NT2/D1 (cell line): ENCODE measurements around the gene REP15.

ENCODE experiments used
- DNase-seq: peaks from one replicate; pipeline ENCODE4 v3.0.0-alpha.2; 2011; ENCODE audit warnings: low read depth, low spot score
- H3K27me3 ChIP-seq: 2 replicates; pipeline ENCODE4 v1.6.0; 2011; ENCODE audit warnings: mild to moderate bottlenecking; ENCODE audit not compliant: insufficient read length, insufficient read depth
- H3K36me3 ChIP-seq: 2 replicates; pipeline ENCODE4 v1.6.1; 2011; ENCODE audit warnings: mild to moderate bottlenecking, low read length, mixed read lengths; ENCODE audit not compliant: insufficient read depth, insufficient read length
- H3K4me1 ChIP-seq: 2 replicates; pipeline ENCODE4 v1.5.1; 2011; ENCODE audit not compliant: insufficient read depth, insufficient read length
- H3K4me3 ChIP-seq: 2 replicates; pipeline ENCODE4 v1.5.1; 2011; ENCODE audit warnings: low read depth; ENCODE audit not compliant: insufficient read length
- H3K9ac ChIP-seq: 2 replicates; pipeline ENCODE4 v1.6.0; 2011; ENCODE audit warnings: low read depth; ENCODE audit not compliant: insufficient read length
- H3K9me3 ChIP-seq: 2 replicates; pipeline ENCODE4 v1.5.1; 2011; ENCODE audit warnings: mild to moderate bottlenecking, low read length; ENCODE audit not compliant: insufficient read depth
- SUZ12 ChIP-seq: IDR thresholded peaks from 2 replicates; pipeline ENCODE4 v1.6.1; 2011; ENCODE audit not compliant: insufficient read length, insufficient read depth; ENCODE audit errors: extremely low read depth
- YY1 ChIP-seq: IDR thresholded peaks from 2 replicates; pipeline ENCODE4 v1.6.1; 2011; ENCODE audit not compliant: insufficient read length, insufficient read depth
- ZNF274 ChIP-seq: IDR thresholded peaks from 2 replicates; pipeline ENCODE4 v1.6.1; 2011; ENCODE audit warnings: mild to moderate bottlenecking, low read depth, low read length

The REP15 gene

GRCh38 chr12:27666510-27666909, 29.7 kb upstream of the REP15 start:
- Histone ChIP-seq H3K9me3 (no peaks in the 10 kb centered on the region), H3K9ac (no peak overlapping the region), H3K4me3 (no peak overlapping the region), H3K4me1 (no peaks in the 10 kb centered on the region), H3K27me3 (no peaks in the 10 kb centered on the region), H3K36me3 (peaks cover 87% of the 10 kb centered on the region)
- DNase-seq = no peak
- no peak for TF ChIP-seq SUZ12
- TF ChIP-seq ZNF274 = no peak
- no peak for TF ChIP-seq YY1

GRCh38 chr12:27667540-27667939, 28.7 kb upstream of the REP15 start:
- H3K27me3 ChIP-seq = no peaks in the 10 kb centered on the region
- no peak overlapping the region for H3K9ac ChIP-seq
- no peaks in the 10 kb centered on the region for H3K9me3 ChIP-seq
- no peak overlapping the region for H3K4me3 ChIP-seq
- DNase-seq = no peak
- H3K36me3 ChIP-seq = peaks cover 88% of the 10 kb centered on the region
- TF ChIP-seq SUZ12 = no peak
- no peak for TF ChIP-seq YY1
- TF ChIP-seq ZNF274 = no peak
- no peaks in the 10 kb centered on the region for H3K4me1 ChIP-seq

- DNase-seq = no peak
- Histone ChIP-seq H3K9me3 (no peaks in the 10 kb centered on the region), H3K4me3 (no peak overlapping the region), H3K36me3 (peaks cover 72% of the 10 kb centered on the region), H3K9ac (no peak overlapping the region), H3K27me3 (no peaks in the 10 kb centered on the region), H3K4me1 (no peaks in the 10 kb centered on the region)
- TF ChIP-seq ZNF274 = no peak
- TF ChIP-seq YY1 = no peak
- TF ChIP-seq SUZ12 = no peak
Measured at GRCh38 chr12:27672051-27672450, 24.2 kb upstream of the REP15 start.

GRCh38 chr12:27672643-27673042, 23.6 kb upstream of the REP15 start:
- H3K9ac ChIP-seq = no peak overlapping the region
- TF ChIP-seq SUZ12 = no peak
- TF ChIP-seq ZNF274 = no peak
- no peak for TF ChIP-seq YY1
- no peaks in the 10 kb centered on the region for H3K9me3 ChIP-seq
- no peaks in the 10 kb centered on the region for H3K4me1 ChIP-seq
- peaks cover 71% of the 10 kb centered on the region for H3K36me3 ChIP-seq
- H3K4me3 ChIP-seq = no peak overlapping the region
- H3K27me3 ChIP-seq = no peaks in the 10 kb centered on the region
- no peak for DNase-seq

GRCh38 chr12:27673101-27673718, 23.0 kb upstream of the REP15 start:
- no peak for TF ChIP-seq YY1
- no peak for TF ChIP-seq SUZ12
- Histone ChIP-seq H3K9ac (no peak overlapping the region), H3K27me3 (no peaks in the 10 kb centered on the region), H3K9me3 (no peaks in the 10 kb centered on the region), H3K4me3 (no peak overlapping the region), H3K4me1 (no peaks in the 10 kb centered on the region), H3K36me3 (peaks cover 70% of the 10 kb centered on the region)
- DNase-seq = no peak

GRCh38 chr12:27674989-27675388, 21.3 kb upstream of the REP15 start:
- Histone ChIP-seq H3K4me1 (no peaks in the 10 kb centered on the region), H3K4me3 (no peak overlapping the region), H3K9ac (no peak overlapping the region), H3K27me3 (no peaks in the 10 kb centered on the region), H3K36me3 (peaks cover 67% of the 10 kb centered on the region), H3K9me3 (no peaks in the 10 kb centered on the region)
- TF ChIP-seq YY1 (no peak), SUZ12 (no peak), ZNF274 (no peak)
- no peak for DNase-seq

GRCh38 chr12:27680619-27681018, 15.6 kb upstream of the REP15 start:
- Histone ChIP-seq H3K4me3 (no peak overlapping the region), H3K36me3 (peaks cover 79% of the 10 kb centered on the region), H3K9me3 (no peaks in the 10 kb centered on the region), H3K9ac (no peak overlapping the region), H3K27me3 (no peaks in the 10 kb centered on the region), H3K4me1 (no peaks in the 10 kb centered on the region)
- DNase-seq = no peak
- TF ChIP-seq ZNF274 (no peak), YY1 (no peak), SUZ12 (no peak)

GRCh38 chr12:27682534-27682933, 13.7 kb upstream of the REP15 start:
- no peak for TF ChIP-seq SUZ12
- Histone ChIP-seq H3K36me3 (peaks cover 81% of the 10 kb centered on the region), H3K27me3 (no peaks in the 10 kb centered on the region), H3K9me3 (no peaks in the 10 kb centered on the region), H3K4me3 (no peak overlapping the region), H3K4me1 (no peaks in the 10 kb centered on the region), H3K9ac (no peak overlapping the region)
- DNase-seq = no peak
